Tibial nerve (tissue), 4 donors: ENCODE results near the gene COIL. TPM values are rescaled to one million over a fixed set of nuclear protein-coding genes. Genes with fewer than 3 reads are reported as not detected.

Source experiments
- DNase-seq, 2 donors: peaks; one replicate each; pipeline ENCODE4 v3.0.0-alpha.2; 2019; ENCODE audit warnings: low spot score in 2 of 2
- H3K27ac ChIP-seq, 4 donors: fragments of 200-600 bp; sonication (generic) in 3 of 4; one replicate each; pipeline ENCODE4 v1.5.1; 2017 to 2019; ENCODE audit warnings: mild to moderate bottlenecking in 1 of 4
- H3K27me3 ChIP-seq, 2 donors: fragments of 200-600 bp; sonication (generic) in 1 of 2; one replicate each; pipeline versions ENCODE4 v1.5.1 to v1.6.0; 2017 to 2019
- H3K36me3 ChIP-seq, 3 donors: fragments of 200-600 bp; sonication (generic); one replicate each; pipeline ENCODE4 v1.5.1; 2018 to 2019
- H3K4me1 ChIP-seq, 4 donors: fragments of 200-600 bp; sonication (generic) in 3 of 4; one replicate each; pipeline ENCODE4 v1.5.1; 2017 to 2019
- H3K4me3 ChIP-seq, 4 donors: fragments of 200-600 bp; sonication (generic) in 3 of 4; one replicate each; pipeline ENCODE4 v1.5.1; 2017 to 2019; ENCODE audit warnings: mild to moderate bottlenecking in 1 of 4, moderate library complexity in 1 of 4
- H3K9me3 ChIP-seq, 4 donors: fragments of 200-600 bp; sonication (generic) in 3 of 4; one replicate each; pipeline ENCODE4 v1.5.1; 2017 to 2019
- EP300 ChIP-seq, 2 donors: sonication (generic); formaldehyde crosslinking; IDR thresholded peaks; one replicate each; pipeline ENCODE4 v1.6.1; 2017; ENCODE audit warnings: antibody characterized with exemption in 2 of 2, mild to moderate bottlenecking in 1 of 2
- POLR2A ChIP-seq, 2 donors: fragments of 450-650 bp; IDR thresholded peaks; one replicate each; pipeline ENCODE4 v1.6.1; 2017; ENCODE audit warnings: antibody characterized with exemption in 2 of 2, mild to moderate bottlenecking in 2 of 2, moderate library complexity in 2 of 2
- WGBS, 2 donors: methylation state at CpG; one replicate each; pipeline ENCODE4 v1.1.5; 2018; 5-methylcytosine and 5-hydroxymethylcytosine counted together
- total RNA-seq, 4 donors: library from RNA; depleted of rRNA; stranded (reverse); fragments of >200 nt; gene quantifications; one replicate each; pipeline ENCODE4 v1.1.0, GENCODE V29; 2016
- TF ChIP-seq, protein P1 (sequence below), 5 experiments: fragments of 200-600 bp in 3 of 5; fragments of 450-650 bp in 2 of 5; sonication (generic) in 3 of 5; IDR thresholded peaks; one replicate each; pipeline ENCODE4 v1.5.1; 2016 to 2019; ENCODE audit warnings: antibody characterized with exemption in 5 of 5, mild to moderate bottlenecking in 3 of 5, moderate library complexity in 2 of 5

The COIL gene
- total RNA-seq, 4 donors from 2014 or later, result 9.2 to 13.1 (median 9.7) TPM

DNA sequence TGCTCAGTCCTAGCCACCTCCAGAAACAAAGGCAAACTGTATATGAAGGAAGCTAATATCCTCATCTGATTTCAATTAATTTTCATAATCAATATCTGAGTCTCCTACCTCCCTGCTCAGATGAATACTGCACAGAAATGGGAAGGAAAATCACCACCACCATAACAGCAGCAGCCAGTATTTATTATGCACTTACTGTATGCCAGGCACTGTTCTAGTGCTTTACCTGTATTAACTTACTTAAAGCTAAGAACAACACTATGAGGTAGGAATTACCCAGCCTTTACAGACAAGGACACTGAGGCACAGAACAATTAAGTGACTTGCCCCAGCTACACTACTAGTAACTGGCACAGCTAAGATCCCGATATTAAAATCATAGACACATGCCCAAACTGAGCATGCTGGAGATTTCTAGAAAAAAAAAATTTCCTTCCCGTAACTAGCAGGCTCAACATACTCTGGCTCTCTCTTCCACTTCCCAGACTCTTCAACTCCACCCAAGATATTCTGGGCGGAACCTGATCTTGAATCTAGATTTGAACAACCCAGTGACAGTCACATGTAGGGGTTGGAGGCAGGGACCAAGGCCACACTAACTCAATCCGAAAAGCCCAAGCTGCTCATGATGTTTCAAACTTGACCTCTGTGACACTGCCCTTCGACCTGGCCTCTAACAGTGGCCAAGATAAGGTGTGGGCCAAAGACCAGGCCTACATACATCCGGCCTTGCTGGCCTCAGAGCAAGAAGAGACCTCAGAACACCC, 50.9 kb downstream of the COIL start:
- DNase-seq, result peak in 1 of 2 donors; percentile 55
- Histone ChIP-seq H3K4me3 (no peak overlapping the region), H3K9me3 (no peaks in the 10 kb centered on the region), H3K4me1 (peaks cover 0 to 52% (median 26%) of the 10 kb centered on the region in 4 donors), H3K27me3 (no peaks in the 10 kb centered on the region), H3K36me3 (peaks cover 0 to 44% (median 12%) of the 10 kb centered on the region in 3 donors), H3K27ac (peak overlapping the region in 3 of 4 donors; percentile 40 to 92 (median 90))
- peak in 1 of 2 donors; percentile 77 for TF ChIP-seq EP300 (IDR thresholded peaks at IDR 0.05)
- TF ChIP-seq, protein P1, sequence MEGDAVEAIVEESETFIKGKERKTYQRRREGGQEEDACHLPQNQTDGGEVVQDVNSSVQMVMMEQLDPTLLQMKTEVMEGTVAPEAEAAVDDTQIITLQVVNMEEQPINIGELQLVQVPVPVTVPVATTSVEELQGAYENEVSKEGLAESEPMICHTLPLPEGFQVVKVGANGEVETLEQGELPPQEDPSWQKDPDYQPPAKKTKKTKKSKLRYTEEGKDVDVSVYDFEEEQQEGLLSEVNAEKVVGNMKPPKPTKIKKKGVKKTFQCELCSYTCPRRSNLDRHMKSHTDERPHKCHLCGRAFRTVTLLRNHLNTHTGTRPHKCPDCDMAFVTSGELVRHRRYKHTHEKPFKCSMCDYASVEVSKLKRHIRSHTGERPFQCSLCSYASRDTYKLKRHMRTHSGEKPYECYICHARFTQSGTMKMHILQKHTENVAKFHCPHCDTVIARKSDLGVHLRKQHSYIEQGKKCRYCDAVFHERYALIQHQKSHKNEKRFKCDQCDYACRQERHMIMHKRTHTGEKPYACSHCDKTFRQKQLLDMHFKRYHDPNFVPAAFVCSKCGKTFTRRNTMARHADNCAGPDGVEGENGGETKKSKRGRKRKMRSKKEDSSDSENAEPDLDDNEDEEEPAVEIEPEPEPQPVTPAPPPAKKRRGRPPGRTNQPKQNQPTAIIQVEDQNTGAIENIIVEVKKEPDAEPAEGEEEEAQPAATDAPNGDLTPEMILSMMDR (IDR thresholded peaks at IDR 0.05), result no peak
- WGBS, 2 donors, result 55 to 68% methylated on average over 6 of the region's 6 CpGs

DNA sequence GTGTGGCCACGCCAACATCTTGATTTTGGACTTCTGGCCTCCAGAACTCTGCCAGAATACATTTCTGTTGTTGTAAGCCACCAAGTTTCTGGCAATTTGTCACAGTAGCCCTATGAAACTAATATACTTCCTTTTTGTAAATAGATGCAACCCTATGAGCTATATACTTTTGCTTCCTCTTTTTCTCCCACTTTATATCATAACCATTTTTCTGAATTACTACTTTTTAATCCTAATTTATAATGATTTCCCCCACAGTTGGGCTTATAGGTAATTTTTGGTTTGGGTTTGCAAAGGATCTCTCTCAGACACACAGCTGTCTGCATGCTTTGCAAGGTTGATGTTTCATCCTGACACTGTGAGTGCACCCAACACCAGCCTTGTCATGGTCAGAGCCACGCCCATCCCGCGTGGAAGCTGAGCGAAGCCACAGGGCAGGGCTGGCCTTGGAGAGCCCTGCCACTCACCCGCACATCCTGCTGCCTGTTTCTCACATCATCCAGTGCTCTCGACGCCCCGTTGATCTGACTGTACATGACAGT, 52.8 kb downstream of the COIL start:
- H3K36me3 ChIP-seq, result peaks cover 3 to 63% (median 27%) of the 10 kb centered on the region in 3 donors
- H3K9me3 ChIP-seq, result no peaks in the 10 kb centered on the region
- H3K27me3 ChIP-seq, result no peaks in the 10 kb centered on the region
- WGBS, 2 donors, result 77 to 80% methylated on average over 9 of the region's 9 CpGs
- DNase-seq, result peak in 1 of 2 donors; percentile 37
- H3K27ac ChIP-seq, result no peak overlapping the region
- peaks cover 0 to 47% (median 24%) of the 10 kb centered on the region in 4 donors for H3K4me1 ChIP-seq
- H3K4me3 ChIP-seq, result no peak overlapping the region
- TF ChIP-seq POLR2A (IDR thresholded peaks at IDR 0.05) (no peak), EP300 (IDR thresholded peaks at IDR 0.05) (no peak)
- TF ChIP-seq, protein P1 (IDR thresholded peaks at IDR 0.05), result no peak

DNA sequence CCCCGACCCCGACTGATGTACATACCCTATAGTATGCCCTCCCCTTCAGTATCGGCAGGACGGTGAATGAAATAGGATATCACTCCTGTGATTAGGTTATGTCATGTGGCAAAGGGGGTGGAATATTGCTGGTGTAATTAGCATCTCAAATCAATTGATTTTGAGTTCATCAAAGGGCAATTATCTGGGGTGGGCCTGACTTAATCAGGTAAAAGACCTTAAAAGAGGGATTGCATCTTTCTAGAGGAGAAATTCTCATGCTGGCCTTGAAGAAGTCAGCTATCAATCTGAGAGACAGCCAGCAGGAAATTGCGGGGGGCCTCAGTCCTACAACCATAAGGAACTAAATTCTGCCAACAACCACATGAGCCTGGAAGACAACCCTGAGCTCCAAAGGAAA, 57.3 kb downstream of the COIL start:
- peaks cover 3 to 100% (median 41%) of the 10 kb centered on the region in 3 donors for H3K36me3 ChIP-seq
- WGBS, 2 donors, result 95 to 96% methylated on average over 5 of the region's 5 CpGs
- no peak overlapping the region for H3K4me3 ChIP-seq
- H3K27ac ChIP-seq, result no peak overlapping the region
- no peak for DNase-seq
- H3K4me1 ChIP-seq, result peaks cover 0 to 6% (median 2%) of the 10 kb centered on the region in 4 donors
- H3K27me3 ChIP-seq, result no peaks in the 10 kb centered on the region
- H3K9me3 ChIP-seq, result no peaks in the 10 kb centered on the region
- TF ChIP-seq EP300 (IDR thresholded peaks at IDR 0.05) (no peak), POLR2A (IDR thresholded peaks at IDR 0.05) (no peak)
- TF ChIP-seq, protein P1 (IDR thresholded peaks at IDR 0.05), result no peak

DNA sequence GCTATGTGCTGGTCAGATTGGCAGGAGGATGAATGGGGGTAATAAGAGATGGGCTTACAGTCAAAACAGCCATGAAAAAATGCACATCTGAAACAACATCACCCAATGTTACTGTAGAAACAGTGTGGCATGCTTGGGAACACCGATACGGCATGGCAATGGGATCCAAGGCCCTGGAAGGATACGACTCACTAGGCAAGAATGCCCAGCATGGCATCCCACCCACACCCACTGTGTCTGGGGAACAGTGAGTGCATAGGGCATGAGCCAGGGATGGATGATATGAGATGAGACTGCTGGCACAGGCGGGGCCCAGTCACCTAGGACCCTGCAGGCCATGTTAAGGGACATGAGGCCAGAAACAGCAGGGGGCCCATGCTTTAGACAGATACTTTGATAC, 58.5 kb downstream of the COIL start:
- Histone ChIP-seq H3K36me3 (peaks cover 3 to 100% (median 41%) of the 10 kb centered on the region in 3 donors), H3K4me1 (no peaks in the 10 kb centered on the region), H3K4me3 (no peak overlapping the region), H3K27me3 (no peaks in the 10 kb centered on the region), H3K9me3 (no peaks in the 10 kb centered on the region), H3K27ac (no peak overlapping the region)
- 59 to 70% methylated on average over 4 of the region's 4 CpGs for WGBS, 2 donors
- TF ChIP-seq EP300 (IDR thresholded peaks at IDR 0.05) (no peak), POLR2A (IDR thresholded peaks at IDR 0.05) (no peak)
- TF ChIP-seq, protein P1 (IDR thresholded peaks at IDR 0.05), result no peak
- no peak for DNase-seq

DNA sequence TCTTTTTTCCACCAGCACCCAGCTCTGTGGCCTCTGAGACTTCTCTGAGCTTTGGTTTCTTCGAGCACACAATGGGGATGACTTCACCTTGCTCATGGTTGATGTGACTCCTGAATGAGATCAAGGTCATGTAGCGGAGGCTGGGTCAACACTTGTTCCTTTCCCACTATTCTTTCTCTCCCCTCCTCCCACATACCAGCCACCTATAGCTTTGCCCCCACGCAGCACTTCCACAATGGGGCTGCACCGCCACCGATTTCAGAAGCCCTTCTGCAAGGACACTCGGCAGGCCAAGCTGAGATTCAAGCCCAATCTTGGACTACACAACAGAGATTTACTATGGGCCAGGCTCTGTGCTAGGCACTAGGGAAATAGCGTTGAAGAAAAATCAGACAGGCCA, 61.4 kb downstream of the COIL start:
- Histone ChIP-seq H3K9me3 (no peaks in the 10 kb centered on the region), H3K27ac (no peak overlapping the region), H3K4me3 (no peak overlapping the region), H3K27me3 (no peaks in the 10 kb centered on the region), H3K4me1 (no peaks in the 10 kb centered on the region), H3K36me3 (peaks cover 3 to 100% (median 31%) of the 10 kb centered on the region in 3 donors)
- TF ChIP-seq, protein P1 (IDR thresholded peaks at IDR 0.05), result no peak
- TF ChIP-seq EP300 (IDR thresholded peaks at IDR 0.05), result no peak
- TF ChIP-seq POLR2A (IDR thresholded peaks at IDR 0.05), result no peak
- no peak for DNase-seq
- 88 to 90% methylated on average over 7 of the region's 7 CpGs for WGBS, 2 donors
